ENCODE data around the gene DUS4L.

Gene DUS4L

GRCh38 chr7:107591421-107591820, 27.6 kb downstream of the DUS4L start:
- no peaks in the 10 kb centered on the region for H3K36me3 ChIP-seq (replicated peaks; ENCODE audit: insufficient read depth, low read length)
- H2AFZ ChIP-seq (ENCODE audit: low read length) = no peak overlapping the region
- no peak overlapping the region for H3K9ac ChIP-seq (ENCODE audit: low read length)
- H3K4me3 ChIP-seq (ENCODE audit: low read length) = no peak overlapping the region
- H3K27me3 ChIP-seq (replicated peaks; ENCODE audit: insufficient read depth, low read length) = no peaks in the 10 kb centered on the region
- no peak overlapping the region for H3K4me2 ChIP-seq (ENCODE audit: low read depth, low read length)
- DNase-seq = no peak
- no peaks in the 10 kb centered on the region for H3K4me1 ChIP-seq (ENCODE audit: low read length)
- no peaks in the 10 kb centered on the region for H3K9me3 ChIP-seq (replicated peaks; ENCODE audit: insufficient read depth, low read length)
- no peaks in the 10 kb centered on the region for H3K9me2 ChIP-seq (replicated peaks; ENCODE audit: insufficient read depth, low read length)
- no peaks in the 10 kb centered on the region for H4K20me1 ChIP-seq (ENCODE audit: insufficient read depth, low read length)
- H3K27ac ChIP-seq (ENCODE audit: low read length) = no peak overlapping the region
- no peaks in the 10 kb centered on the region for H3F3A ChIP-seq (ENCODE audit: insufficient read depth, low read length)
- TF ChIP-seq EZH2phosphoT487 (IDR thresholded peaks at IDR 0.05; ENCODE audit: low read length) (no peak), EZH2 (optimal IDR thresholded peaks at IDR 0.05; ENCODE audit: low read depth, low read length) (no peak), CTCF (IDR thresholded peaks at IDR 0.05; ENCODE audit: low read length) (no peak)
- H3K79me2 ChIP-seq (ENCODE audit: low read length) = no peaks in the 10 kb centered on the region

GRCh38 chr7:107592361-107593024, 28.7 kb downstream of the DUS4L start:
- Histone ChIP-seq H3K9ac (ENCODE audit: low read length) (no peak overlapping the region), H3K36me3 (replicated peaks; ENCODE audit: insufficient read depth, low read length) (no peaks in the 10 kb centered on the region), H3K9me2 (replicated peaks; ENCODE audit: insufficient read depth, low read length) (no peaks in the 10 kb centered on the region), H3K27me3 (replicated peaks; ENCODE audit: insufficient read depth, low read length) (no peaks in the 10 kb centered on the region), H4K20me1 (ENCODE audit: insufficient read depth, low read length) (no peaks in the 10 kb centered on the region), H3K27ac (ENCODE audit: low read length) (no peak overlapping the region), H3K4me2 (ENCODE audit: low read depth, low read length) (no peak overlapping the region), H3K79me2 (ENCODE audit: low read length) (no peaks in the 10 kb centered on the region), H3K9me3 (replicated peaks; ENCODE audit: insufficient read depth, low read length) (no peaks in the 10 kb centered on the region), H3K4me3 (ENCODE audit: low read length) (no peak overlapping the region), H3K4me1 (ENCODE audit: low read length) (no peaks in the 10 kb centered on the region), H2AFZ (ENCODE audit: low read length) (no peak overlapping the region), H3F3A (ENCODE audit: insufficient read depth, low read length) (no peaks in the 10 kb centered on the region)
- no peak for TF ChIP-seq CTCF (IDR thresholded peaks at IDR 0.05; ENCODE audit: low read length)
- no peak for DNase-seq

- Histone ChIP-seq H3K9me2 (replicated peaks; ENCODE audit: insufficient read depth, low read length) (no peaks in the 10 kb centered on the region), H4K20me1 (ENCODE audit: insufficient read depth, low read length) (no peaks in the 10 kb centered on the region), H3F3A (ENCODE audit: insufficient read depth, low read length) (no peaks in the 10 kb centered on the region), H3K9me3 (replicated peaks; ENCODE audit: insufficient read depth, low read length) (no peaks in the 10 kb centered on the region), H3K27me3 (replicated peaks; ENCODE audit: insufficient read depth, low read length) (no peaks in the 10 kb centered on the region), H3K4me1 (ENCODE audit: low read length) (no peaks in the 10 kb centered on the region), H3K4me2 (ENCODE audit: low read depth, low read length) (no peak overlapping the region), H3K36me3 (replicated peaks; ENCODE audit: insufficient read depth, low read length) (no peaks in the 10 kb centered on the region), H3K79me2 (ENCODE audit: low read length) (no peaks in the 10 kb centered on the region), H3K4me3 (ENCODE audit: low read length) (no peak overlapping the region), H3K9ac (ENCODE audit: low read length) (no peak overlapping the region), H2AFZ (ENCODE audit: low read length) (no peak overlapping the region), H3K27ac (ENCODE audit: low read length) (no peak overlapping the region)
- DNase-seq = no peak
- TF ChIP-seq EZH2phosphoT487 (IDR thresholded peaks at IDR 0.05; ENCODE audit: low read length) (no peak), CTCF (IDR thresholded peaks at IDR 0.05; ENCODE audit: low read length) (no peak), EZH2 (optimal IDR thresholded peaks at IDR 0.05; ENCODE audit: low read depth, low read length) (no peak)
Observed at GRCh38 chr7:107593025-107593410, 29.2 kb downstream of the DUS4L start.

All from MM.1S (cell line).